PFSK-1 (cell line): ENCODE results near the gene SLFN13.

ENCODE experiments used
- POLR2AphosphoS5 ChIP-seq: IDR thresholded peaks from 2 replicates; pipeline ENCODE4 v1.6.1; 2012; ENCODE audit warnings: low read depth, mild to moderate bottlenecking, control low read depth, low read length, moderate library complexity
- REST ChIP-seq, 2 experiments: IDR thresholded peaks; 2 replicates each; pipeline versions ENCODE4 v1.6.1 to v1.8.0; 2011 to 2012; ENCODE audit warnings: low read depth in 2 of 2, low read length in 2 of 2, control low read depth in 1 of 2, inconsistent platforms in 1 of 2, mild to moderate bottlenecking in 1 of 2, moderate library complexity in 1 of 2; ENCODE audit not compliant: insufficient read depth in 1 of 2
- TAF1 ChIP-seq: IDR thresholded peaks from 2 replicates; pipeline ENCODE4 v1.6.1; 2012; ENCODE audit warnings: low read length, control low read depth, borderline replicate concordance; ENCODE audit not compliant: insufficient read depth

- TF ChIP-seq POLR2AphosphoS5 (no peak), REST (IDR thresholded peaks at IDR 0.05; ENCODE audit: insufficient read depth in 1 of 2, low read depth in 2 of 2, low read length in 2 of 2) (no peak), TAF1 (no peak)
Measured at GRCh38 chr17:35407531-35407930, 41.0 kb downstream of the SLFN13 start.
